ENCODE measurements around the gene MYOF.
"Not testable (repeated sequence)": the region's sequence is repeated elsewhere in the genome, so short reads cannot be mapped to it uniquely, and the experiment has no call there.

Gene MYOF

GRCh38 chr10:93390306-93391090, 91.6 kb downstream of the MYOF start:
- DNase-seq (ENCODE audit: low spot score), result no peak

DNA sequence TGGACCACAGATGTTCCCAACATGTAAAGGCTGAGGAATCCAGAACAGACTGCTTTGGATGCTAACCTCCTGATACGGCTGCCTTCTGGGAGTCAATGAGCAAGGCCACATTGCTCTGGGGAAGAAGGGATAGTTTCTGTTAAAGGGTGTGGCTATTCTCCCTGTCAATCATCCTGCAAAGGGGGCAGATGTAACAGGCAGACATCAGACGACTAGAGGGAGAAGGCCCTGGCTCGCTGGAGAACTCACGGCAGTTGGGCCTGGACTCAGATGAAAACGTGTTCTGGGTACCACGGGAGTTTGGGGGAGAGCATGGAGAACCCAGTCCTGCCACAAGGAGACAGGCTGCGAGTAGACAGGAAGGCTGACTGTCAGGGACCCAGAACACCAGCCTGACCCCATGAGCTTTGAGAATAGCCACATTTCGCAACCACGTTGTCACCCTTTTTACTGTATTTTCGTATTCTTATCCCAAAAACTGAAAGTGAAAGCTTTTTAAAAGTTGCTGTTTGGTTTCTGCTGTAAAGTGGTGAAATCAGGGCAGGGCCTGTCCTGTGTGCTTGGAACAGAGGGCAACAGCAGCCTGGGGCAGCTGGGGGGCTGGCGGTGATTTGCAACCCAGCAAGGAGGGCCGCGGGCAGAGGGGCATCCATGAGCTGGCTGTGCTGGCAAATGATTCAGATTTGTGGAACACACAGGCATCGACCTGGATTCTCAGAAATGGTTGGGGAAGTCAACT, 95.3 kb downstream of the MYOF start:
- peak; percentile 47 for DNase-seq (ENCODE audit: low spot score)

GRCh38 chr10:93385345-93385744, 96.8 kb downstream of the MYOF start:
- no peak for DNase-seq (ENCODE audit: low spot score)

- DNase-seq (ENCODE audit: low spot score), result no peak
Measured at GRCh38 chr10:93384006-93384405, 98.1 kb downstream of the MYOF start.

DNA sequence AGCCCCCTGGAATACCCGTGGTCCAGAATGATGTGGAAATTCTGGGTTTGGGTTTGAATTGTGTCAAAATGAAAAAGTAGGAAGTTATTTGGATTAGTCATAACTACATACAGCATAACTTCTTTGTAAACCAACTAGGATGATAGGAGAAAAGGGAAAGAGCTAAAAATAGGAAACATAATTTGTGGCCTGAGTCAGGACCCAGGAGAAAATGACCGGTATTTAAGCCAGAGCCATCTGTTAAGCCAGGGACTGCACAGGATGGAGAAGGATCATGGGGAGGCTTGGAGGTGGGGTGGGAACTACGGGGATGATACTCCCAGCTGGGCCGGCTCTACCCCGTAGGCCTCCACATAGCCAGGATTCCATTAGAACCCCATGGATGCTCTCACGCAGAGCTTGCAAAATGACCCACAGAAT, 98.6 kb downstream of the MYOF start:
- DNase-seq (ENCODE audit: low spot score), result no peak

- DNase-seq (ENCODE audit: low spot score), result no peak
Measured at GRCh38 chr10:93379731-93380575, 102.2 kb downstream of the MYOF start.

GRCh38 chr10:93378997-93379730, 103.0 kb downstream of the MYOF start:
- DNase-seq (ENCODE audit: low spot score), result no peak

DNA sequence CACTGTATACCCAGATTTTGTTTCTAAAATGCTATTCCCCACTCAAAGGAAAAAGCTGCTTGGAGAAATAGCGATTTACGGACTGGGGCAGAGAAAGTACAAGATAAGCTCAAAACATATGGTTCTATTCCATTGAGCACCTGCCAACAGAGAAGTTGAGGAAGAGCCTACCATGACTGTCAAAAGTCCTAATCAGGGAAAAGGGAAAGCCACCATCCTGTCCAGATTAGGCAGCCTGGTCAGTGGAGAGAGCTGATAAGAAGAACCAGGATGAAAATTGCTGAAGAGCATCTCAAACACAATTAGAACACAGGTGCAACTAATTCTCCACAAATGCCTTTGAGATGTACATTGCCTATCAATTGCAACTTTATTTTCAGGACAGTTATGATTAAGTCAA, 104.1 kb downstream of the MYOF start:
- DNase-seq (ENCODE audit: low spot score), result no peak

DNA sequence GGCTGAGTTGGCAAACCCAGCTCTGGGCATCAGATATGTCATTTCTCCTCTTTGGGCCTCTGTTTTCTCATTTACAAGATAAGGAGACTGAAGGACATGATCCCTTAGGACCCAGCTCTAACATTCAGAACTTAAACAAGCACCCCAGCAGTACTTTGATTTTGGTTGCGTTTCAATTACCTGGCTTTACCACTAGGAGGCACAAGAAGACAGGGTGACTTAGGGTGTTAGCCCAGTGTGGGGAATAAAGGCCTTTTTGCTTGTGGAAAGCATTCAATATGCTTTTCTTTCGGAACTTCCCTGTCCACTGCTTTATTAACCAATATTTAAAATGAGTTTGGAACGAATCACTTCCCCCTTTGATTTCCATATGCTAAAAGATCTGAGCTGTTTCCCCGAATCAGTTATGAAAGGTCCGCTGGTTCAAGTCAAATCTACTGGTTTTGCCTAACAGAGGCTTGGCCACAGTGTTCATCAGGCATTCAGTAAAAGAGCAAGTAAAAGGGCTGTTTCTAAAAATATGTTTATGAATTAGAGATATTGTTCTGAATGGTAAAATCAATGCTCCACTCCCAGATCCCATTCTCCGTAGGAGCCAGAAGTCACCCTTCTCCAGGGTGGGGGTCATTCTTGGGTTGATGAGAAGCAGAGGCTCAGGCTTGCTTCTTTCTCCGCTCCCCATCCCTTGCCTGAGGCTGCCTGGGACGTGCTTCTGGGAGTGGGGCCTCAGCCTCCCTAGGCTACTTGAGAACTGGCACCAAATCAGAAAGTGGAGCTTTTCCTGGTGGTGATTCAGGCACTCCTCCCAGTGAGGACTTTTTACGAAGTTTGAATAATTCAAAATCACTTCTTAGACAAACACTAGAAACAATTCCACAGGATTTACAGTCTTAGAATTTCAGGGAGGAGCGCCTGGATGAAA, 105.5 kb downstream of the MYOF start:
- peak; percentile 86 for DNase-seq (ENCODE audit: low spot score)

GRCh38 chr10:93370961-93371360, 111.2 kb downstream of the MYOF start:
- no peak for DNase-seq (ENCODE audit: low spot score)

DNA sequence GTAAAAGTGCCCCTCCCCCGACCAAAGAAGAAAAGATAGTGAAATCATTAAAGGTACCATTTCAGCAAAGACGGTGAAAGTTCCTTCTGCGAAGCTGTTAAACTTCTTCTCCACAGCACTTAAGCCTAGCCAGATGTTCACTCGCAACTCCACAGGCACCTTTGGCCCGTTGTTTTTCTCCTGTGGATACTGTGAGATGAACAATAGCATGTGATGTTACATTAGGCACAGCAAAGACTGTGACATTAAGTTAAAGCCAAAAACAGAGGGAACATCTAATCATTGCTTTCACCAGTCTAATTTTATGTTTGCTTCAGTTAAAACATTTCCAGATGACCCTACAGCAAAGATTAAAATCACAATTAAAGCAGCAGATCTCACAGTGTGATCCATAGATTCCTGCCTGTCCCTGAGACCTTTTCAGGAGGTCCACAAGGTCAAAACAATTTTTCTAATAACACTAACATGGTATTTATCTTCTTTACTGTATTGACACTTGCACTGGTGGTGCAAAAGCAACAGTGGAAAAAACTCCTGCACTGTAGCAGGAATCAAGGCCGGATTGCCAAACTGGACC, 112.5 kb downstream of the MYOF start:
- DNase-seq (ENCODE audit: low spot score), result no peak

GRCh38 chr10:93368210-93368609, 113.9 kb downstream of the MYOF start:
- DNase-seq (ENCODE audit: low spot score), result no peak

DNA sequence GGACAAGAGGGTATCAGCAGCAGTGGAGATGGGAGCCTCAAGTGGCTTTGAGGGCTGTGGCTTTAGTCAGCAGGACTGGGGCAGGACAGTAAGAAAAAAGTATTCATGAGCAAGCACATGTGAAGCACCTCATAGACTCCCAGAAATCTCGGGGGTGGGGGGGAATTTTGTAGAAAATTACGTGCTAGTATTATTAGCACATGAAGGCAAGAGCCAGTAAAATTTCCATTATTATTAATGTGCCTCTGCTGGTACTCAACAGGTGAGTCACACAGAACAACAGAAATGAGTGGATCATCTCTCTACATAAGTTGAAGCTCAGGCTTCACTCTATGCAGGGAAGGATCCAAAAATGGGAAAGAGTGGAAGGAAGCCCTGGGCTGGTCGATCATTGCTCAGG, 114.5 kb downstream of the MYOF start:
- no peak for DNase-seq (ENCODE audit: low spot score)

DNA sequence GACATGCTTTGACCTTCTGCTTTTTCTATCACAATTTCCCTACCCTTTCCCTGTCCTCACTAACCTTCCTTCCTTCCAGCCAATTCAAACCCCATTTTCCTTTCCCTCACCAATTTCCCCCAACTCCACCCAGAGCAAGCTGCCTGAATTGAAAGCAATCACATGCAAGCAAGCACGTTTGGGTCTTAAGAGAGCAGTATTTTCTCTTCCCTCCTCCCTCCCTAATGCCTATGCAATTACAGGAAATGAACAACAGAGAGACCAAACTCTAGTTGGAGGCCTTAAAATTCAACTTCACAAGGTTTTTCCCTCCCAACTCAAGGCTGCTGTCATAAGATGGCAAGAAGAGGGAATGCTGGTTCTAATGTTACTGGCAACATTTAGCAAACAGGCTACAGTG, 117.2 kb downstream of the MYOF start:
- DNase-seq (ENCODE audit: low spot score), result no peak

GRCh38 chr10:93363891-93364648, 118.1 kb downstream of the MYOF start:
- no peak for DNase-seq (ENCODE audit: low spot score)

GRCh38 chr10:93358398-93358797, 123.7 kb downstream of the MYOF start:
- not testable (repeated sequence) for DNase-seq (ENCODE audit: low spot score)

GRCh38 chr10:93357680-93358079, 124.5 kb downstream of the MYOF start:
- DNase-seq (ENCODE audit: low spot score), result peak; percentile 36

DNA sequence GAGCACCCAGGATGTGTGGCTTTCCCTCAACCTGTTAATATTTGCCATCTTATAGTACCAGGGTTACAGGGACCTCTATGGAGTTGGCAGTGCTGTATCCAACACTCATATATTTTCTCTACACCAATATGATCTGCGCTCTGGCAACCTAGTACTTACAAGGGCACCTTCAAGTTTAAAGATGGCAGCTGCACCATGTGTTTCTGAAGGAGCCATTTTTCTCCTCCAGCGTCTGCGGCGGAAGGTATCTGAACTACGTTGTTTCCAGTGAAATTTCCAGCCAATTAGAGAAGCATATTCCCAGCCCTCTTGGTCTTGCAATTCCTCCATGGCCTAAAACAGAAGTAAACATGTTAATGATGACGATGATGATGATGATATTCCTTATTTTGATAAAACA, 125.6 kb downstream of the MYOF start:
- DNase-seq (ENCODE audit: low spot score), result no peak

- DNase-seq (ENCODE audit: low spot score), result peak; percentile 49
Measured at GRCh38 chr10:93352638-93353383, 129.3 kb downstream of the MYOF start.

Measured in pons (tissue), 1 donor.